Measurements from ENCODE around the gene GALNT16.
"Not testable (repeated sequence)": the region's sequence is repeated elsewhere in the genome, so short reads cannot be mapped to it uniquely, and the experiment has no call there.

GALNT16 gene

DNA sequence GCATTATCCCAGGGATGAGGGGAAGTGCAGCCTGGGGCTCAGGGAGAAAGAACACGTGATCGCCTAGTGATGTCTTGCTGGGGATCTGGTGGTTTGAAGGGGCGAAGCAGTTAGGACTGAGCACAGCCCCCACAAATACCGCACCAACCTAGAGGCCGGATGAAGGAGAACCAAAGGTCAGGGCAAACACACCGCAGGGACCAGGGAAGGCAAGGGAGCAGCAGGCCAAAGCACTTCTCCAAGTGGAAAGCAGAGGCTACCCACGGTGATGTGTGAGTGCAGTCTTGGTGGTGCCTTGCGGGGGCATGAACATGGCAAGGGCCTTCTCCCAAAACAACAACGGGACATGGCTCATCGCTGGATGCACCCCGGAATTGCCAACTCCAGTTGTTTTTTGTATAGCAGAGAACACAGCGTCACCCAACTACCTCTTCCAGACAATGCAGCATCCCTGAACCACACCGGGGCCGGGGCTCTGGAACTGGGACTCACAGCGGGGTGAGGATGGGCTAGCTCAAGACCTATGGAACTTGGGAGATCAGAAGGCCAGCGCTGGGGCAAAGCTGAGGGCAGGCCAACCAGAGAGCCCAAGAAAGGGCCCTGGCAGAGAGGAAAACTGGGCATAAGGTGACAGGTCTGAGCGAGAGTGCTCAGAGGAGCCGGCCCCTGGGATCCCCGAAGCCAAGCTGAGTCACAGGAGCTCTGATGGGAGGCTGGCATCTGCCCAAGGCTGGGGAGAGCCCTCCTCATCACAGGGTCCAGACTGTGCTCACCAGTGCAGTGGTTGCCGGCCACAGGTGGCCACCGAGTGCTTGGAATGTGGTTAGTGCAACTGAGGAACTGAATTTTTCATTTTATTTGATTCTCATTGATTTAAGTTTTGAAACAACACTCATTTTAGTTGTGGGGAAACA, 11.1 kb downstream of the GALNT16 start:
- TF ChIP-seq, protein P1, sequence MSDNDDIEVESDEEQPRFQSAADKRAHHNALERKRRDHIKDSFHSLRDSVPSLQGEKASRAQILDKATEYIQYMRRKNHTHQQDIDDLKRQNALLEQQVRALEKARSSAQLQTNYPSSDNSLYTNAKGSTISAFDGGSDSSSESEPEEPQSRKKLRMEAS (IDR thresholded peaks at IDR 0.05; ENCODE audit: low read depth, low read length) = no peak
- TF ChIP-seq, protein P2, sequence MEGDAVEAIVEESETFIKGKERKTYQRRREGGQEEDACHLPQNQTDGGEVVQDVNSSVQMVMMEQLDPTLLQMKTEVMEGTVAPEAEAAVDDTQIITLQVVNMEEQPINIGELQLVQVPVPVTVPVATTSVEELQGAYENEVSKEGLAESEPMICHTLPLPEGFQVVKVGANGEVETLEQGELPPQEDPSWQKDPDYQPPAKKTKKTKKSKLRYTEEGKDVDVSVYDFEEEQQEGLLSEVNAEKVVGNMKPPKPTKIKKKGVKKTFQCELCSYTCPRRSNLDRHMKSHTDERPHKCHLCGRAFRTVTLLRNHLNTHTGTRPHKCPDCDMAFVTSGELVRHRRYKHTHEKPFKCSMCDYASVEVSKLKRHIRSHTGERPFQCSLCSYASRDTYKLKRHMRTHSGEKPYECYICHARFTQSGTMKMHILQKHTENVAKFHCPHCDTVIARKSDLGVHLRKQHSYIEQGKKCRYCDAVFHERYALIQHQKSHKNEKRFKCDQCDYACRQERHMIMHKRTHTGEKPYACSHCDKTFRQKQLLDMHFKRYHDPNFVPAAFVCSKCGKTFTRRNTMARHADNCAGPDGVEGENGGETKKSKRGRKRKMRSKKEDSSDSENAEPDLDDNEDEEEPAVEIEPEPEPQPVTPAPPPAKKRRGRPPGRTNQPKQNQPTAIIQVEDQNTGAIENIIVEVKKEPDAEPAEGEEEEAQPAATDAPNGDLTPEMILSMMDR (IDR thresholded peaks at IDR 0.05; ENCODE audit: low read depth, low read length) = no peak
- TF ChIP-seq POLR2A (IDR thresholded peaks at IDR 0.05; ENCODE audit: extremely low read depth, insufficient read length) (no peak), MYC (IDR thresholded peaks at IDR 0.05; ENCODE audit: low read depth, low read length) (no peak)
- H3K4me3 ChIP-seq (ENCODE audit: low read depth, low read length) = no peak overlapping the region
- no peak for DNase-seq (ENCODE audit: low read depth)

DNA sequence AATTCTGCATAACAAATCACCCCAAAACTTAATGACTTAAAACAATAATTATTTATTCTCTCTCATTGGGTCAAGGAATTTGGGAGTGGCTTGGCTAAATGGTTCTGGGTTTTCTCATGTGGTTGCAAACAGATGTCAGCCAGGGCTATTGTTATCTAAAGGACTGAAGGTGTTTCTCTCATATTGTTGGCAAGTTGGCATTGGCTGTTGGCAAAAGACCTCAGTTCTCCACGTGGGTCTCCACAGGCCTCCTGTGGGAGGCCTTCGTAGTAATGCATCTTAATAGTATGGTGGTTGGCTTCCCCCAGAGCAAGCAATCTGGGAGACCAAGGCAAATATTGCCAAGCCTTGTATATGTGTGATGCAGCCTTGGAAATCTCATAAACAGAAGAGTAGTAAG, 14.4 kb downstream of the GALNT16 start:
- TF ChIP-seq, protein P2 (IDR thresholded peaks at IDR 0.05; ENCODE audit: low read depth, low read length) = no peak
- no peak for TF ChIP-seq POLR2A (IDR thresholded peaks at IDR 0.05; ENCODE audit: extremely low read depth, insufficient read length)
- TF ChIP-seq, protein P1 (IDR thresholded peaks at IDR 0.05; ENCODE audit: low read depth, low read length) = no peak
- no peak for TF ChIP-seq MYC (IDR thresholded peaks at IDR 0.05; ENCODE audit: low read depth, low read length)
- DNase-seq (ENCODE audit: low read depth) = no peak
- H3K4me3 ChIP-seq (ENCODE audit: low read depth, low read length) = no peak overlapping the region

DNA sequence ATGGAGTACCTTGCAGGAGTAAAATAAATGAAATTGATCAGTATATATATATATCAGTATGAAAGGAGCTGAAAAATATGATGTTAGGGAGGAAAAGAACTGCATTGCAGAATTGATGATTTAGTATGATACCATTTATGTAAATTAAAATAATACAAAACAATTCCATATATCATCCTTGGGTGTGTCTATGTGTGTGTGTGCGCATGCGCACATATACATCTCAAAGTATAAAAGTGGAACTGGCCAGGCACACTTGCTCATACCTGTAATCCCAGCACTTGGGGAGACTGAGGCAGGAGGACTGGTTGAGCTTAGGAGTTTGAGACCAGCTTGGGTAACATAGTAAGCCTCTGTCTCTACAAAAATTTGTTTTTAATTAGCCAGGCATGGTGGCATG, 15.4 kb downstream of the GALNT16 start:
- no peak overlapping the region for H3K4me3 ChIP-seq (ENCODE audit: low read depth, low read length)
- DNase-seq (ENCODE audit: low read depth) = no peak
- TF ChIP-seq, protein P1 (IDR thresholded peaks at IDR 0.05; ENCODE audit: low read depth, low read length) = no peak
- no peak for TF ChIP-seq POLR2A (IDR thresholded peaks at IDR 0.05; ENCODE audit: extremely low read depth, insufficient read length)
- TF ChIP-seq MYC (IDR thresholded peaks at IDR 0.05; ENCODE audit: low read depth, low read length) = no peak
- TF ChIP-seq, protein P2 (IDR thresholded peaks at IDR 0.05; ENCODE audit: low read depth, low read length) = no peak

DNA sequence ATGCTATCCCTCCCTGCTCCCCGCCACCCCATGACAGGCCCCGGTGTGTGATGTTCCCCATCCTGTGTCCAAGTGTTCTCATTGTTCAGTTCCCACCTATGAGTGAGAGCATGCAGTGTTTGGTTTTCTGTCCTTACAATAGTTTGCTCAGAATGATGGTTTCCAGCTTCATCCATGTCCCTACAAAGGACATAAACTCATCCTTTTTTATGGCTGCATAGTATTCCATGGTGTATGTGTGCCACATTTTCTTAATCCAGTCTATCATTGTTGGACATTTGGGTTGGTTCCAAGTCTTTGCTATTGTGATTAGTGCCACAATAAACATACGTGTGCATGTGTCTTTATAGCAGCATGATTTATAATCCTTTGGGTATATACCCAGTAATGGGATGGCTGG, 17.4 kb downstream of the GALNT16 start:
- H3K4me3 ChIP-seq (ENCODE audit: low read depth, low read length); DNase-seq (ENCODE audit: low read depth): not testable (repeated sequence)

DNA sequence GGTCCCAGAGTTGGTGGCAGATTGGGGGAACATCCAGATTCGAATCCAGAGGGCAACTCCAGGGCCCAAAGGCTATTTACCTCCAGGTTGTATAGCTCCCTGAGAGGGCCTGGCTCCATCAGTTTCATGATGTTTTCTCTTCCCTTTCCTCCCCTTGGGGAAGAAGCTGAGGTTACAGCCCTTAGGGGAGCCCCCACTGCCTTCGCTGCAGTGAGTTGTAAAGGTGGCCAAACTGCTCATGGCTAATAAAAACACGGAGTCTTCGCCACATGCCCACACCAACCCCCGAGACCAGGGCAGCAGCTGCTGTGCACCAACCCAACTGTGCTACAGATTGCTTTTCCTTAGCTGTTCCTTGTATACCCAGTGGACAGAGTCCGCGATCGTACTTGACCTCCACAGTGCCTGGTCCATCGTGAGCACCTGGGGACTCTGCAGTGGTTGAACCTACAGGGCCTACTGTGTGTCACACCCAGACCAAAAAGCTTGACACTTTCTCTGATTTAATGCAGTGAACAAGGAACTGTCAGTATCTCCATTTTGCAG, 20.9 kb downstream of the GALNT16 start:
- TF ChIP-seq, protein P2 (IDR thresholded peaks at IDR 0.05; ENCODE audit: low read depth, low read length) = no peak
- TF ChIP-seq MYC (IDR thresholded peaks at IDR 0.05; ENCODE audit: low read depth, low read length) (no peak), POLR2A (IDR thresholded peaks at IDR 0.05; ENCODE audit: extremely low read depth, insufficient read length) (no peak)
- TF ChIP-seq, protein P1 (IDR thresholded peaks at IDR 0.05; ENCODE audit: low read depth, low read length) = no peak
- no peak for DNase-seq (ENCODE audit: low read depth)
- no peak overlapping the region for H3K4me3 ChIP-seq (ENCODE audit: low read depth, low read length)

DNA sequence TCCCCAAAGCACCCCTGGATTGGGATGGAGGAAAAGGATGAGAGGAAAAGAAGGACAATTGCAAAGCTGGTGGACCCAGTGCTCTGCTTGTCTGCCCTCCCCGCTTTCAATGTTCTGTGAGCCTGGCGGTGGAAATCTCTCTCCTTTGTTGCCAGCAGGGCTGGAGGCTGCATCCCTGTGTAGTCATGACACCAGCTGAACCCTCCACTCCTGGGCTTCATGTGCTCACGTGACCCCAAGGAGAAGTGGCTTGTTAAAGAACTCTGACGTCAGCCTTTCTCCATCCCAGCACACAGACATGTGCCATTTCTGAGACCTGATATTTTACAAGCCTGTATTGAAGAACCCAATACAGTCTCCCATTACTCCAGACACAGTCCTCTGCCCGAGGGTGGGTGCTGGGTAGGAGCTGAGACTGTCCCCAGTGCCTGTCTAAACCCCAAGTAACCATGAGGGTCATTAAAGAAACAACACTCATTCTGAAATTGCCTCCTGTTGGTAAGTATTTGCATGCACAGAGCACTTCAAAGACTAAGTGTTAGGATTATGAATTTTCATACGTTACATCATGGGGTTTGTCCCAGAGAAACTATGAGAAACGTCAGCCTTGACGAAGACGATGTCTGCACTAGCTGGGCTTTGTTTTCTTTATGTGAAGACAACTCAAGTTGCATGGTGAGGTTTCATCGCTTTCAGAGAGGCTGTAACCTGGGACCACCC, 21.7 kb downstream of the GALNT16 start:
- DNase-seq (ENCODE audit: low read depth) = no peak
- TF ChIP-seq POLR2A (IDR thresholded peaks at IDR 0.05; ENCODE audit: extremely low read depth, insufficient read length) (no peak), MYC (IDR thresholded peaks at IDR 0.05; ENCODE audit: low read depth, low read length) (no peak)
- TF ChIP-seq, protein P1 (IDR thresholded peaks at IDR 0.05; ENCODE audit: low read depth, low read length) = no peak
- TF ChIP-seq, protein P2 (IDR thresholded peaks at IDR 0.05; ENCODE audit: low read depth, low read length) = no peak
- no peak overlapping the region for H3K4me3 ChIP-seq (ENCODE audit: low read depth, low read length)

All from NB4 (cell line).